Measurements from ENCODE around the gene EIF4G1.

EIF4G1 gene

DNA sequence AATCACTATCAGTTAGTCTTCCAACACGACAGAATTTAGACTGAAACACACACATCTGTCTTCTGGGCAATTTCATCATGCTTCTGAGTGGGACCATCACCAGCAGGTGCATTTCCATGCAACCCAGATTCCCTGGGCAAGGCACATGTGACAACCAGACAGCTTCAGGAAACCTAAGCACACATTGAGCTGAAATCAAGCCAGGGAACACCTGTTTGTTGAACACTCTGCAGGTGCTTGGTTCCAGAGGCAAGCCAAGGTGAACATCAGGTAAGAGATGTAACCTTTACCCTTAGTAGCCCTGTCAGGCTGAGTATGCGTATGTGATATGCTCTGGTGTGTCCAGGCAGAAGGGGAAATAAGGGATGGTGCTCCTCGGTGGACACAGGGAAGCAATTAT lies 18.6 kb upstream of the EIF4G1 start:
- no peak overlapping the region for H3K27ac ChIP-seq (ENCODE audit: low read depth, low read length, poor library complexity, severe bottlenecking)
- H2AFZ ChIP-seq (ENCODE audit: low read length) = no peak overlapping the region
- peaks cover 19% of the 10 kb centered on the region for H3K4me1 ChIP-seq (ENCODE audit: insufficient read depth, low read length, severe bottlenecking)
- no peaks in the 10 kb centered on the region for H3K9me3 ChIP-seq (ENCODE audit: low read length)
- TF ChIP-seq EZH2 (IDR thresholded peaks at IDR 0.05; ENCODE audit: borderline replicate concordance, low read length) = no peak
- TF ChIP-seq, protein P1, sequence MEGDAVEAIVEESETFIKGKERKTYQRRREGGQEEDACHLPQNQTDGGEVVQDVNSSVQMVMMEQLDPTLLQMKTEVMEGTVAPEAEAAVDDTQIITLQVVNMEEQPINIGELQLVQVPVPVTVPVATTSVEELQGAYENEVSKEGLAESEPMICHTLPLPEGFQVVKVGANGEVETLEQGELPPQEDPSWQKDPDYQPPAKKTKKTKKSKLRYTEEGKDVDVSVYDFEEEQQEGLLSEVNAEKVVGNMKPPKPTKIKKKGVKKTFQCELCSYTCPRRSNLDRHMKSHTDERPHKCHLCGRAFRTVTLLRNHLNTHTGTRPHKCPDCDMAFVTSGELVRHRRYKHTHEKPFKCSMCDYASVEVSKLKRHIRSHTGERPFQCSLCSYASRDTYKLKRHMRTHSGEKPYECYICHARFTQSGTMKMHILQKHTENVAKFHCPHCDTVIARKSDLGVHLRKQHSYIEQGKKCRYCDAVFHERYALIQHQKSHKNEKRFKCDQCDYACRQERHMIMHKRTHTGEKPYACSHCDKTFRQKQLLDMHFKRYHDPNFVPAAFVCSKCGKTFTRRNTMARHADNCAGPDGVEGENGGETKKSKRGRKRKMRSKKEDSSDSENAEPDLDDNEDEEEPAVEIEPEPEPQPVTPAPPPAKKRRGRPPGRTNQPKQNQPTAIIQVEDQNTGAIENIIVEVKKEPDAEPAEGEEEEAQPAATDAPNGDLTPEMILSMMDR (IDR thresholded peaks at IDR 0.05; ENCODE audit: low read length) = no peak
- no peaks in the 10 kb centered on the region for H3K27me3 ChIP-seq (ENCODE audit: insufficient read depth, low read length)
- peaks cover 8% of the 10 kb centered on the region for H3K36me3 ChIP-seq (ENCODE audit: insufficient read depth, low read length)
- no peak overlapping the region for H3K4me3 ChIP-seq (ENCODE audit: low read depth, low read length, poor library complexity, severe bottlenecking)
- H3K9ac ChIP-seq (ENCODE audit: low read length) = no peak overlapping the region
- no peaks in the 10 kb centered on the region for H4K20me1 ChIP-seq (ENCODE audit: insufficient read depth, low read length)
- no peak overlapping the region for H3K4me2 ChIP-seq (ENCODE audit: low read length)
- no peaks in the 10 kb centered on the region for H3F3A ChIP-seq (ENCODE audit: insufficient read depth, low read length)
- H3K79me2 ChIP-seq (ENCODE audit: insufficient read depth, low read length) = peaks cover 15% of the 10 kb centered on the region
- H3K9me2 ChIP-seq (ENCODE audit: low read depth, low read length) = no peaks in the 10 kb centered on the region

DNA sequence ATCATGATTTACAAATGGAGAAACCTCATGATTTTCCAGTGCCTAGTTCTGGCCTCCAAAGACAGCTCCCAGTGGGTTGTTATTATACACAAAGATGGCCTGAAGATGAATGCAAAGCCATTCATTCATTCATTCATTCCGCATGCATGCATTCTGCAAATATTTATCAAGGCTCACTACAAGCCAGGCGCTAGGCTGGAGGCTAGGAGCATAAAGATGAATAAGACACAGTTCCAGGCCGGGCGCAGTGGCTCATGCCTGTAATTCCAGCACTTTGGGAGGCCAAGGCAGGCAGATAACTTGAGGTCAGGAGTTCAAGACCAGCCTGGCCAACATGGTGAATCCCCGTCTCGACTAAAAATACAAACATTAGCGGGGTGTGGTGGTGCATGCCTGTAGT lies 17.8 kb upstream of the EIF4G1 start:
- H3K4me3 ChIP-seq (ENCODE audit: low read depth, low read length, poor library complexity, severe bottlenecking) = no peak overlapping the region
- H2AFZ ChIP-seq (ENCODE audit: low read length) = no peak overlapping the region
- no peak overlapping the region for H3K4me2 ChIP-seq (ENCODE audit: low read length)
- no peak overlapping the region for H3K9ac ChIP-seq (ENCODE audit: low read length)
- no peaks in the 10 kb centered on the region for H3F3A ChIP-seq (ENCODE audit: insufficient read depth, low read length)
- H3K79me2 ChIP-seq (ENCODE audit: insufficient read depth, low read length) = peaks cover 15% of the 10 kb centered on the region
- no peaks in the 10 kb centered on the region for H3K9me3 ChIP-seq (ENCODE audit: low read length)
- H3K9me2 ChIP-seq (ENCODE audit: low read depth, low read length) = no peaks in the 10 kb centered on the region
- no peak overlapping the region for H3K27ac ChIP-seq (ENCODE audit: low read depth, low read length, poor library complexity, severe bottlenecking)
- H4K20me1 ChIP-seq (ENCODE audit: insufficient read depth, low read length) = no peaks in the 10 kb centered on the region
- no peaks in the 10 kb centered on the region for H3K27me3 ChIP-seq (ENCODE audit: insufficient read depth, low read length)
- H3K36me3 ChIP-seq (ENCODE audit: insufficient read depth, low read length) = peaks cover 17% of the 10 kb centered on the region
- TF ChIP-seq, protein P1 (IDR thresholded peaks at IDR 0.05; ENCODE audit: low read length) = no peak
- no peak for TF ChIP-seq EZH2 (IDR thresholded peaks at IDR 0.05; ENCODE audit: borderline replicate concordance, low read length)
- H3K4me1 ChIP-seq (ENCODE audit: insufficient read depth, low read length, severe bottlenecking) = peaks cover 19% of the 10 kb centered on the region

DNA sequence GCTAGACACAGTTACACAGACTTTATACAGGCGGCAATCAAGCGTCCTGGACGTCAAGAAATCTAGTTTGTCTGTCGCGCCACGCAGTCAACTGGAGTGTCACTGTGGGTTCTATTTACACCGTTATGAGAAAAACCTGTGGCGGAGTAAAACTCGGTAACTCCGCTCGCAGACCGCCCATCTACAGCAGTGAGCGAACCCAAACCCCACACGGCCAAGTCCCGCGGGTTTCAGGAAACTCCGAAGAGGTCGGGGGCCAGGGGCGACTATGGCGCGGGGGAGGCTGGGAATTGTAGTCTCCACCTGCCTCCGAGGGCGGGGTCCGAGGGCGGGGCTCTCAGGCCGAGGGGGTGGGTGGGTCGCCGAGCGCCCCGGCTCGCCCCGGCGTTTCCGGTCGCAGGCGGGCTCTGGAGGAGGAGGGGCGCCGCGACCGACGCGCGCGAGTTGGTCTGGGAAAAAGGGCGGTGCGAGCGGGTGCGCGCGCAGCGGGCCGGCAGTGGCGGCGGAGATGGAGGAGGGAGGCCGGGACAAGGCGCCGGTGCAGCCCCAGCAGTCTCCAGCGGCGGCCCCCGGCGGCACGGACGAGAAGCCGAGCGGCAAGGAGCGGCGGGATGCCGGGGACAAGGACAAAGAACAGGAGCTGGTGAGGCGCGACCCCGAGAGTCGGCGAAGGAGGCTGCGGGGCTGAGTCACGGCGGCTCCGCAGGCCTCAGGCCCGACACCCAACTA lies 15.5 kb upstream of the EIF4G1 start, which contains the start of gene PSMD2:
TSS of gene PSMD2 (plus strand) at position 483 of the 729 bp plus-strand sequence. CDS start at position 509, 26 bp downstream.
- Histone ChIP-seq H3K27me3 (ENCODE audit: insufficient read depth, low read length) (no peaks in the 10 kb centered on the region), H3K9me2 (ENCODE audit: low read depth, low read length) (no peaks in the 10 kb centered on the region), H3K4me3 (ENCODE audit: low read depth, low read length, poor library complexity, severe bottlenecking) (peak within 1 kb of the TSS; percentile 92), H3K4me1 (ENCODE audit: insufficient read depth, low read length, severe bottlenecking) (peaks cover 19% of the 10 kb centered on the region), H3K79me2 (ENCODE audit: insufficient read depth, low read length) (peaks cover 15% of the 10 kb centered on the region), H3K9ac (ENCODE audit: low read length) (peak within 1 kb of the TSS; percentile 93), H4K20me1 (ENCODE audit: insufficient read depth, low read length) (no peaks in the 10 kb centered on the region), H3K4me2 (ENCODE audit: low read length) (peak within 1 kb of the TSS; percentile 89), H3K36me3 (ENCODE audit: insufficient read depth, low read length) (peaks cover 40% of the 10 kb centered on the region), H3F3A (ENCODE audit: insufficient read depth, low read length) (no peaks in the 10 kb centered on the region), H2AFZ (ENCODE audit: low read length) (peak within 1 kb of the TSS; percentile 42; the same call in 1 of the 2 replicates), H3K9me3 (ENCODE audit: low read length) (no peaks in the 10 kb centered on the region), H3K27ac (ENCODE audit: low read depth, low read length, poor library complexity, severe bottlenecking) (no peak within 1 kb of the TSS)
- TF ChIP-seq EZH2 (IDR thresholded peaks at IDR 0.05; ENCODE audit: borderline replicate concordance, low read length) = no peak
- TF ChIP-seq, protein P1 (IDR thresholded peaks at IDR 0.05; ENCODE audit: low read length) = no peak

Measured in OCI-LY1 (cell line).